K562 (cell line): Measurements from ENCODE around the gene BLCAP.

ENCODE experiments used
- ATF6 ChIP-seq: sonication (generic); formaldehyde crosslinking; IDR thresholded peaks from 2 replicates; pipeline ENCODE4 v1.4.0; 2020; ENCODE audit warnings: mild to moderate bottlenecking, missing genetic modification reagents
- CTCF ChIP-seq, 3 experiments: IDR thresholded peaks in 2 of 3; conservative IDR thresholded peaks in 1 of 3; 2 replicates each; pipeline ENCODE4 v1.5.1; 2011 to 2012; ENCODE audit warnings: low read length in 3 of 3, mild to moderate bottlenecking in 3 of 3, control low read depth in 2 of 3, improper control_type of control experiment in 1 of 3, inconsistent platforms in 1 of 3, low read depth in 1 of 3, mixed read lengths in 1 of 3, moderate library complexity in 1 of 3; ENCODE audit not compliant: insufficient read depth in 2 of 3
- JUN ChIP-seq, 2 experiments: sonication (generic) in 1 of 2; formaldehyde crosslinking in 1 of 2; IDR thresholded peaks; 2 replicates each; pipeline versions ENCODE4 v1.6.1 to v1.8.0; 2012 to 2022; ENCODE audit warnings: borderline replicate concordance in 2 of 2, mild to moderate bottlenecking in 2 of 2, improper control_type of control experiment in 1 of 2, low read depth in 1 of 2, low read length in 1 of 2, missing genetic modification reagents in 1 of 2
- MAX ChIP-seq: sonication (generic); formaldehyde crosslinking; IDR thresholded peaks from 2 replicates; pipeline ENCODE4 v1.9.0; 2022; ENCODE audit warnings: mild to moderate bottlenecking, missing genetic modification reagents
- POLR2A ChIP-seq: fragments of 450-650 bp; conservative IDR thresholded peaks from 2 replicates; pipeline ENCODE4 v1.6.1; 2016
- PYGO2 ChIP-seq: fragments of 450-650 bp; IDR thresholded peaks from 2 replicates; pipeline ENCODE4 v1.6.1; 2016; ENCODE audit warnings: mild to moderate bottlenecking, missing genetic modification characterization, moderate library complexity, missing compliant biosample characterization
- RB1 ChIP-seq: fragments of 450-650 bp; IDR thresholded peaks from 2 replicates; pipeline ENCODE4 v1.6.1; 2017; ENCODE audit warnings: low read depth, mild to moderate bottlenecking
- ZKSCAN3 ChIP-seq: fragments of 250-450 bp; sonication (Bioruptor Pico); IDR thresholded peaks from 2 replicates; pipeline ENCODE4 v1.4.0; 2020
- TF ChIP-seq, protein P1 (sequence below): sonication (generic); formaldehyde crosslinking; IDR thresholded peaks from 2 replicates; pipeline ENCODE4 v1.9.0; 2022; ENCODE audit warnings: mild to moderate bottlenecking, missing genetic modification reagents
- TF ChIP-seq, protein P2 (sequence below): sonication (generic); formaldehyde crosslinking; IDR thresholded peaks from 2 replicates; pipeline ENCODE4 v1.5.0; 2020; ENCODE audit warnings: missing genetic modification reagents
- TF ChIP-seq, protein P3 (sequence below): fragments of 200-600 bp; sonication (generic); IDR thresholded peaks from one replicate; pipeline ENCODE4 v1.6.1; 2012; ENCODE audit warnings: mild to moderate bottlenecking, low read depth, low read length, inconsistent platforms

DNA sequence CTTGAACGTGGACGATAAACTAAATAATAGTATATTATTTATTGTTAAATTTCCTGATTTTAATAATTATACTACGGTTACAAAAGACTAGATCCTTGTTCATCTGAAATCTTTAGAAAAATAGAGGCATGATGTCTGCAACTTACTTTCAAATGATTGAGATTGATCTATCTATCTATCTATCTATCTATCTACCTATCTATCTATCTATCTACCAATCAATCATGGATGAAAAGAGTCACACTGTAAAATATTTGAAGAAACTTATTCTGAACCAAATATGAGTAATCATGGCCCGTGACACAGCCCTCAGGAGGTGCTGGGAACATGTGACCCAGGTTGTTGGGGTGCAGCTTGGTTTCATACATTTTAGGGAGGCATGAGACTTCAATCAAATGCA lies 11.7 kb upstream of the BLCAP start:
- TF ChIP-seq CTCF (IDR thresholded peaks at IDR 0.05 in 2 of 3, conservative IDR thresholded peaks at IDR 0.05 in 1 of 3; ENCODE audit: insufficient read depth in 2 of 3, low read depth in 1 of 3, low read length in 3 of 3) (no peak), MAX (CRISPR knock-in tag) (no peak), POLR2A (no peak), ATF6 (CRISPR knock-in tag) (no peak), RB1 (no peak), JUN (IDR thresholded peaks at IDR 0.05; ENCODE audit: borderline replicate concordance, low read depth, low read length) (no peak), JUN (CRISPR knock-in tag; IDR thresholded peaks at IDR 0.05; ENCODE audit: borderline replicate concordance) (no peak), PYGO2 (tag) (no peak), ZKSCAN3 (CRISPR knock-in tag) (no peak)
- TF ChIP-seq, protein P1, sequence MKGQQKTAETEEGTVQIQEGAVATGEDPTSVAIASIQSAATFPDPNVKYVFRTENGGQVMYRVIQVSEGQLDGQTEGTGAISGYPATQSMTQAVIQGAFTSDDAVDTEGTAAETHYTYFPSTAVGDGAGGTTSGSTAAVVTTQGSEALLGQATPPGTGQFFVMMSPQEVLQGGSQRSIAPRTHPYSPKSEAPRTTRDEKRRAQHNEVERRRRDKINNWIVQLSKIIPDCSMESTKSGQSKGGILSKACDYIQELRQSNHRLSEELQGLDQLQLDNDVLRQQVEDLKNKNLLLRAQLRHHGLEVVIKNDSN (CRISPR knock-in tag): no peak
- TF ChIP-seq, protein P2, sequence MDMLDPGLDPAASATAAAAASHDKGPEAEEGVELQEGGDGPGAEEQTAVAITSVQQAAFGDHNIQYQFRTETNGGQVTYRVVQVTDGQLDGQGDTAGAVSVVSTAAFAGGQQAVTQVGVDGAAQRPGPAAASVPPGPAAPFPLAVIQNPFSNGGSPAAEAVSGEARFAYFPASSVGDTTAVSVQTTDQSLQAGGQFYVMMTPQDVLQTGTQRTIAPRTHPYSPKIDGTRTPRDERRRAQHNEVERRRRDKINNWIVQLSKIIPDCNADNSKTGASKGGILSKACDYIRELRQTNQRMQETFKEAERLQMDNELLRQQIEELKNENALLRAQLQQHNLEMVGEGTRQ: no peak
- TF ChIP-seq, protein P3, sequence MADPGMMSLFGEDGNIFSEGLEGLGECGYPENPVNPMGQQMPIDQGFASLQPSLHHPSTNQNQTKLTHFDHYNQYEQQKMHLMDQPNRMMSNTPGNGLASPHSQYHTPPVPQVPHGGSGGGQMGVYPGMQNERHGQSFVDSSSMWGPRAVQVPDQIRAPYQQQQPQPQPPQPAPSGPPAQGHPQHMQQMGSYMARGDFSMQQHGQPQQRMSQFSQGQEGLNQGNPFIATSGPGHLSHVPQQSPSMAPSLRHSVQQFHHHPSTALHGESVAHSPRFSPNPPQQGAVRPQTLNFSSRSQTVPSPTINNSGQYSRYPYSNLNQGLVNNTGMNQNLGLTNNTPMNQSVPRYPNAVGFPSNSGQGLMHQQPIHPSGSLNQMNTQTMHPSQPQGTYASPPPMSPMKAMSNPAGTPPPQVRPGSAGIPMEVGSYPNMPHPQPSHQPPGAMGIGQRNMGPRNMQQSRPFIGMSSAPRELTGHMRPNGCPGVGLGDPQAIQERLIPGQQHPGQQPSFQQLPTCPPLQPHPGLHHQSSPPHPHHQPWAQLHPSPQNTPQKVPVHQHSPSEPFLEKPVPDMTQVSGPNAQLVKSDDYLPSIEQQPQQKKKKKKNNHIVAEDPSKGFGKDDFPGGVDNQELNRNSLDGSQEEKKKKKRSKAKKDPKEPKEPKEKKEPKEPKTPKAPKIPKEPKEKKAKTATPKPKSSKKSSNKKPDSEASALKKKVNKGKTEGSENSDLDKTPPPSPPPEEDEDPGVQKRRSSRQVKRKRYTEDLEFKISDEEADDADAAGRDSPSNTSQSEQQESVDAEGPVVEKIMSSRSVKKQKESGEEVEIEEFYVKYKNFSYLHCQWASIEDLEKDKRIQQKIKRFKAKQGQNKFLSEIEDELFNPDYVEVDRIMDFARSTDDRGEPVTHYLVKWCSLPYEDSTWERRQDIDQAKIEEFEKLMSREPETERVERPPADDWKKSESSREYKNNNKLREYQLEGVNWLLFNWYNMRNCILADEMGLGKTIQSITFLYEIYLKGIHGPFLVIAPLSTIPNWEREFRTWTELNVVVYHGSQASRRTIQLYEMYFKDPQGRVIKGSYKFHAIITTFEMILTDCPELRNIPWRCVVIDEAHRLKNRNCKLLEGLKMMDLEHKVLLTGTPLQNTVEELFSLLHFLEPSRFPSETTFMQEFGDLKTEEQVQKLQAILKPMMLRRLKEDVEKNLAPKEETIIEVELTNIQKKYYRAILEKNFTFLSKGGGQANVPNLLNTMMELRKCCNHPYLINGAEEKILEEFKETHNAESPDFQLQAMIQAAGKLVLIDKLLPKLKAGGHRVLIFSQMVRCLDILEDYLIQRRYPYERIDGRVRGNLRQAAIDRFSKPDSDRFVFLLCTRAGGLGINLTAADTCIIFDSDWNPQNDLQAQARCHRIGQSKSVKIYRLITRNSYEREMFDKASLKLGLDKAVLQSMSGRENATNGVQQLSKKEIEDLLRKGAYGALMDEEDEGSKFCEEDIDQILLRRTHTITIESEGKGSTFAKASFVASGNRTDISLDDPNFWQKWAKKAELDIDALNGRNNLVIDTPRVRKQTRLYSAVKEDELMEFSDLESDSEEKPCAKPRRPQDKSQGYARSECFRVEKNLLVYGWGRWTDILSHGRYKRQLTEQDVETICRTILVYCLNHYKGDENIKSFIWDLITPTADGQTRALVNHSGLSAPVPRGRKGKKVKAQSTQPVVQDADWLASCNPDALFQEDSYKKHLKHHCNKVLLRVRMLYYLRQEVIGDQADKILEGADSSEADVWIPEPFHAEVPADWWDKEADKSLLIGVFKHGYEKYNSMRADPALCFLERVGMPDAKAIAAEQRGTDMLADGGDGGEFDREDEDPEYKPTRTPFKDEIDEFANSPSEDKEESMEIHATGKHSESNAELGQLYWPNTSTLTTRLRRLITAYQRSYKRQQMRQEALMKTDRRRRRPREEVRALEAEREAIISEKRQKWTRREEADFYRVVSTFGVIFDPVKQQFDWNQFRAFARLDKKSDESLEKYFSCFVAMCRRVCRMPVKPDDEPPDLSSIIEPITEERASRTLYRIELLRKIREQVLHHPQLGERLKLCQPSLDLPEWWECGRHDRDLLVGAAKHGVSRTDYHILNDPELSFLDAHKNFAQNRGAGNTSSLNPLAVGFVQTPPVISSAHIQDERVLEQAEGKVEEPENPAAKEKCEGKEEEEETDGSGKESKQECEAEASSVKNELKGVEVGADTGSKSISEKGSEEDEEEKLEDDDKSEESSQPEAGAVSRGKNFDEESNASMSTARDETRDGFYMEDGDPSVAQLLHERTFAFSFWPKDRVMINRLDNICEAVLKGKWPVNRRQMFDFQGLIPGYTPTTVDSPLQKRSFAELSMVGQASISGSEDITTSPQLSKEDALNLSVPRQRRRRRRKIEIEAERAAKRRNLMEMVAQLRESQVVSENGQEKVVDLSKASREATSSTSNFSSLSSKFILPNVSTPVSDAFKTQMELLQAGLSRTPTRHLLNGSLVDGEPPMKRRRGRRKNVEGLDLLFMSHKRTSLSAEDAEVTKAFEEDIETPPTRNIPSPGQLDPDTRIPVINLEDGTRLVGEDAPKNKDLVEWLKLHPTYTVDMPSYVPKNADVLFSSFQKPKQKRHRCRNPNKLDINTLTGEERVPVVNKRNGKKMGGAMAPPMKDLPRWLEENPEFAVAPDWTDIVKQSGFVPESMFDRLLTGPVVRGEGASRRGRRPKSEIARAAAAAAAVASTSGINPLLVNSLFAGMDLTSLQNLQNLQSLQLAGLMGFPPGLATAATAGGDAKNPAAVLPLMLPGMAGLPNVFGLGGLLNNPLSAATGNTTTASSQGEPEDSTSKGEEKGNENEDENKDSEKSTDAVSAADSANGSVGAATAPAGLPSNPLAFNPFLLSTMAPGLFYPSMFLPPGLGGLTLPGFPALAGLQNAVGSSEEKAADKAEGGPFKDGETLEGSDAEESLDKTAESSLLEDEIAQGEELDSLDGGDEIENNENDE: no peak
